ENCODE measurements around the gene RAMP1.
"Not testable (repeated sequence)": the region's sequence is repeated elsewhere in the genome, so short reads cannot be mapped to it uniquely, and the experiment has no call there.

Gene RAMP1

GRCh38 chr2:237917696-237918374 lies 58.4 kb downstream of the RAMP1 start:
- DNase-seq: no peak

- DNase-seq: peak in 2 of 14 donors; percentile 14 to 26
Measured at GRCh38 chr2:237919593-237919992, 60.2 kb downstream of the RAMP1 start.

GRCh38 chr2:237920673-237921072 lies 61.2 kb downstream of the RAMP1 start:
- DNase-seq: no peak

GRCh38 chr2:237921967-237922492 lies 62.6 kb downstream of the RAMP1 start:
- DNase-seq: no peak

- peak in 1 of 14 donors; percentile 14 for DNase-seq
Measured at GRCh38 chr2:237922641-237923361, 63.4 kb downstream of the RAMP1 start.

- DNase-seq: peak in 9 of 14 donors; percentile 6 to 59 (median 28)
Measured at GRCh38 chr2:237923481-237924163, 64.2 kb downstream of the RAMP1 start.

- DNase-seq: no peak
Measured at GRCh38 chr2:237924164-237924534, 64.7 kb downstream of the RAMP1 start.

- DNase-seq: no peak
Measured at GRCh38 chr2:237927135-237927534, 67.7 kb downstream of the RAMP1 start.

GRCh38 chr2:237927986-237928385 lies 68.6 kb downstream of the RAMP1 start:
- no peak for DNase-seq

- DNase-seq: no peak
Measured at GRCh38 chr2:237929979-237930378, 70.6 kb downstream of the RAMP1 start.

- DNase-seq: no peak
Measured at GRCh38 chr2:237931205-237931721, 71.8 kb downstream of the RAMP1 start.

- no peak for DNase-seq
Measured at GRCh38 chr2:237932731-237933131, 73.3 kb downstream of the RAMP1 start.

- DNase-seq: no peak
Measured at GRCh38 chr2:237934186-237934585, 74.8 kb downstream of the RAMP1 start.

GRCh38 chr2:237935740-237936452 lies 76.5 kb downstream of the RAMP1 start:
- no peak for DNase-seq

GRCh38 chr2:237939251-237939650 lies 79.8 kb downstream of the RAMP1 start:
- no peak for DNase-seq

- DNase-seq: no peak
Measured at GRCh38 chr2:237940828-237941227, 81.4 kb downstream of the RAMP1 start.

GRCh38 chr2:237941239-237941638 lies 81.8 kb downstream of the RAMP1 start:
- DNase-seq: no peak

- no peak for DNase-seq
Measured at GRCh38 chr2:237942513-237942899, 83.1 kb downstream of the RAMP1 start.

- peak in 3 of 14 donors; percentile 8 to 29 (median 17) for DNase-seq
Measured at GRCh38 chr2:237943395-237944094, 84.1 kb downstream of the RAMP1 start.

GRCh38 chr2:237944302-237944701 lies 84.9 kb downstream of the RAMP1 start:
- DNase-seq: no peak

- no peak for DNase-seq
Measured at GRCh38 chr2:237946423-237946822, 87.0 kb downstream of the RAMP1 start.

GRCh38 chr2:237951354-237951753 lies 91.9 kb downstream of the RAMP1 start:
- DNase-seq: not testable (repeated sequence)

All from C1 segment of cervical spinal cord (tissue), 14 donors.